ENCODE measurements around the gene FAM110C. TPM values are rescaled to one million over a fixed set of nuclear protein-coding genes. Genes with fewer than 3 reads are reported as not detected.

FAM110C gene
- total and polyA plus RNA-seq, 9 of the 15 experiments (the other 6 are each of a cell fraction or from before 2014, with no cell fraction given) = not detected

DNA sequence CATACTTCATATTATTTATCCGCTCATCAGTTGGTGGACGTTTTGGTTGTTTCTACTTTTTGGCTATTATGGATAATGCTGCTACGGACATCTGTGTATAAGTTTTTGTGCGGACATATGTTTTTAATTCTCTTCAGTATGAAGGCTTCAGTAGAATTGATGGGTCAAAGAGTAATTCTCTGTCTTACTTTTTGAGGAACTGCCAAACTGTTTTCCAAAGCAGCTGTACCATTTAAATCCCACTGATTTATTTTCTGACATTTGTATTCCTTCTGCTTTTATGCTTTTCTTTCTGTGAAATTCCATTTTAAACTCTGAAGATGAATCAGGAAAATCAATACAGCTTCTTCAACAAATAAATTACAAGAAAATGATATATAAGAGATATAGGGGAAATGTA, 20.8 kb downstream of the FAM110C start:
- Histone ChIP-seq H3K27me3 (ENCODE audit: control insufficient read depth in 2 of 2, insufficient read depth in 2 of 2, low read length in 2 of 2) (no peaks in the 10 kb centered on the region), H2AFZ (ENCODE audit: low read depth, low read length) (no peak overlapping the region), H3K79me2 (ENCODE audit: control insufficient read depth, insufficient read depth, low read length) (no peaks in the 10 kb centered on the region), H3K9me3 (replicated peaks; ENCODE audit: control insufficient read depth, insufficient read depth, low read depth, low read length) (no peaks in the 10 kb centered on the region), H3K4me2 (ENCODE audit: insufficient read depth, low read length) (no peak overlapping the region), H3K9me1 (ENCODE audit: control insufficient read depth, insufficient read depth, low read length) (no peaks in the 10 kb centered on the region), H3K27ac (ENCODE audit: extremely low read depth, low read depth, low read length) (no peak overlapping the region), H3K4me3 (no peak overlapping the region), H4K20me1 (replicated peaks; ENCODE audit: control insufficient read depth, insufficient read depth, low read length) (no peaks in the 10 kb centered on the region), H3K36me3 (ENCODE audit: control insufficient read depth, insufficient read depth, low read length) (no peaks in the 10 kb centered on the region), H3K9ac (ENCODE audit: insufficient read depth in 1 of 2, low read depth in 2 of 2, low read length in 2 of 2) (no peak overlapping the region), H3K4me1 (replicated peaks in 1 of 2; ENCODE audit: control insufficient read depth in 2 of 2, insufficient read depth in 2 of 2, low read length in 2 of 2) (no peaks in the 10 kb centered on the region)
- DNase-seq (ENCODE audit: extremely low read depth in 1 of 4, low spot score in 3 of 4) (no peak), FAIRE-seq (no peak), ATAC-seq (no peak)
- in situ Hi-C loops (cut with MboI) (no loop called here), intact Hi-C loops (cut with micrococcal nuclease) (no loop called here)
- POLR2A ChIA-PET = no interaction called here
- WGBS (ENCODE audit: insufficient coverage, low coverage, missing lambda C conversion rate) = 0% methylated on average over 4 of the region's 4 CpGs
- no TSS peak for BruUV-seq (replicated peaks)
- CTCF ChIA-PET (ENCODE audit: low intra/inter-chr PET ratio) = no interaction called here
- TF ChIP-seq, protein P1, sequence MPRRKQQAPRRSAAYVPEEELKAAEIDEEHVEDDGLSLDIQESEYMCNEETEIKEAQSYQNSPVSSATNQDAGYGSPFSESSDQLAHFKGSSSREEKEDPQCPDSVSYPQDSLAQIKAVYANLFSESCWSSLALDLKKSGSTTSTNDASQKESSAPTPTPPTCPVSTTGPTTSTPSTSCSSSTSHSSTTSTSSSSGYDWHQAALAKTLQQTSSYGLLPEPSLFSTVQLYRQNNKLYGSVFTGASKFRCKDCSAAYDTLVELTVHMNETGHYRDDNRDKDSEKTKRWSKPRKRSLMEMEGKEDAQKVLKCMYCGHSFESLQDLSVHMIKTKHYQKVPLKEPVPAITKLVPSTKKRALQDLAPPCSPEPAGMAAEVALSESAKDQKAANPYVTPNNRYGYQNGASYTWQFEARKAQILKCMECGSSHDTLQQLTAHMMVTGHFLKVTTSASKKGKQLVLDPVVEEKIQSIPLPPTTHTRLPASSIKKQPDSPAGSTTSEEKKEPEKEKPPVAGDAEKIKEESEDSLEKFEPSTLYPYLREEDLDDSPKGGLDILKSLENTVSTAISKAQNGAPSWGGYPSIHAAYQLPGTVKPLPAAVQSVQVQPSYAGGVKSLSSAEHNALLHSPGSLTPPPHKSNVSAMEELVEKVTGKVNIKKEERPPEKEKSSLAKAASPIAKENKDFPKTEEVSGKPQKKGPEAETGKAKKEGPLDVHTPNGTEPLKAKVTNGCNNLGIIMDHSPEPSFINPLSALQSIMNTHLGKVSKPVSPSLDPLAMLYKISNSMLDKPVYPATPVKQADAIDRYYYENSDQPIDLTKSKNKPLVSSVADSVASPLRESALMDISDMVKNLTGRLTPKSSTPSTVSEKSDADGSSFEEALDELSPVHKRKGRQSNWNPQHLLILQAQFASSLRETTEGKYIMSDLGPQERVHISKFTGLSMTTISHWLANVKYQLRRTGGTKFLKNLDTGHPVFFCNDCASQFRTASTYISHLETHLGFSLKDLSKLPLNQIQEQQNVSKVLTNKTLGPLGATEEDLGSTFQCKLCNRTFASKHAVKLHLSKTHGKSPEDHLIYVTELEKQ (CRISPR knock-in tag; IDR thresholded peaks at IDR 0.05) = no peak
- TF ChIP-seq, protein P2, sequence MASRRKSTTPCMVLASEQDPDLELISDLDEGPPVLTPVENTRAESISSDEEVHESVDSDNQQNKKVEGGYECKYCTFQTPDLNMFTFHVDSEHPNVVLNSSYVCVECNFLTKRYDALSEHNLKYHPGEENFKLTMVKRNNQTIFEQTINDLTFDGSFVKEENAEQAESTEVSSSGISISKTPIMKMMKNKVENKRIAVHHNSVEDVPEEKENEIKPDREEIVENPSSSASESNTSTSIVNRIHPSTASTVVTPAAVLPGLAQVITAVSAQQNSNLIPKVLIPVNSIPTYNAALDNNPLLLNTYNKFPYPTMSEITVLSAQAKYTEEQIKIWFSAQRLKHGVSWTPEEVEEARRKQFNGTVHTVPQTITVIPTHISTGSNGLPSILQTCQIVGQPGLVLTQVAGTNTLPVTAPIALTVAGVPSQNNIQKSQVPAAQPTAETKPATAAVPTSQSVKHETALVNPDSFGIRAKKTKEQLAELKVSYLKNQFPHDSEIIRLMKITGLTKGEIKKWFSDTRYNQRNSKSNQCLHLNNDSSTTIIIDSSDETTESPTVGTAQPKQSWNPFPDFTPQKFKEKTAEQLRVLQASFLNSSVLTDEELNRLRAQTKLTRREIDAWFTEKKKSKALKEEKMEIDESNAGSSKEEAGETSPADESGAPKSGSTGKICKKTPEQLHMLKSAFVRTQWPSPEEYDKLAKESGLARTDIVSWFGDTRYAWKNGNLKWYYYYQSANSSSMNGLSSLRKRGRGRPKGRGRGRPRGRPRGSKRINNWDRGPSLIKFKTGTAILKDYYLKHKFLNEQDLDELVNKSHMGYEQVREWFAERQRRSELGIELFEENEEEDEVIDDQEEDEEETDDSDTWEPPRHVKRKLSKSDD (conservative IDR thresholded peaks at IDR 0.05; ENCODE audit: low read length) = no peak
- TF ChIP-seq SMARCE1 (IDR thresholded peaks at IDR 0.05) = no peak
- TF ChIP-seq CBX3 (IDR thresholded peaks at IDR 0.05; ENCODE audit: borderline replicate concordance in 1 of 2, low read length in 2 of 2) = no peak
- TF ChIP-seq, protein P3, sequence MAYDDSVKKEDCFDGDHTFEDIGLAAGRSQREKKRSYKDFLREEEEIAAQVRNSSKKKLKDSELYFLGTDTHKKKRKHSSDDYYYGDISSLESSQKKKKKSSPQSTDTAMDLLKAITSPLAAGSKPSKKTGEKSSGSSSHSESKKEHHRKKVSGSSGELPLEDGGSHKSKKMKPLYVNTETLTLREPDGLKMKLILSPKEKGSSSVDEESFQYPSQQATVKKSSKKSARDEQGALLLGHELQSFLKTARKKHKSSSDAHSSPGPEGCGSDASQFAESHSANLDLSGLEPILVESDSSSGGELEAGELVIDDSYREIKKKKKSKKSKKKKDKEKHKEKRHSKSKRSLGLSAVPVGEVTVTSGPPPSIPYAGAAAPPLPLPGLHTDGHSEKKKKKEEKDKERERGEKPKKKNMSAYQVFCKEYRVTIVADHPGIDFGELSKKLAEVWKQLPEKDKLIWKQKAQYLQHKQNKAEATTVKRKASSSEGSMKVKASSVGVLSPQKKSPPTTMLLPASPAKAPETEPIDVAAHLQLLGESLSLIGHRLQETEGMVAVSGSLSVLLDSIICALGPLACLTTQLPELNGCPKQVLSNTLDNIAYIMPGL (CRISPR knock-in tag; IDR thresholded peaks at IDR 0.05) = no peak
- no peak for TF ChIP-seq MCM7 (IDR thresholded peaks at IDR 0.05)
- TF ChIP-seq ERF (CRISPR knock-in tag; IDR thresholded peaks at IDR 0.05) = no peak
- TF ChIP-seq, protein P4, sequence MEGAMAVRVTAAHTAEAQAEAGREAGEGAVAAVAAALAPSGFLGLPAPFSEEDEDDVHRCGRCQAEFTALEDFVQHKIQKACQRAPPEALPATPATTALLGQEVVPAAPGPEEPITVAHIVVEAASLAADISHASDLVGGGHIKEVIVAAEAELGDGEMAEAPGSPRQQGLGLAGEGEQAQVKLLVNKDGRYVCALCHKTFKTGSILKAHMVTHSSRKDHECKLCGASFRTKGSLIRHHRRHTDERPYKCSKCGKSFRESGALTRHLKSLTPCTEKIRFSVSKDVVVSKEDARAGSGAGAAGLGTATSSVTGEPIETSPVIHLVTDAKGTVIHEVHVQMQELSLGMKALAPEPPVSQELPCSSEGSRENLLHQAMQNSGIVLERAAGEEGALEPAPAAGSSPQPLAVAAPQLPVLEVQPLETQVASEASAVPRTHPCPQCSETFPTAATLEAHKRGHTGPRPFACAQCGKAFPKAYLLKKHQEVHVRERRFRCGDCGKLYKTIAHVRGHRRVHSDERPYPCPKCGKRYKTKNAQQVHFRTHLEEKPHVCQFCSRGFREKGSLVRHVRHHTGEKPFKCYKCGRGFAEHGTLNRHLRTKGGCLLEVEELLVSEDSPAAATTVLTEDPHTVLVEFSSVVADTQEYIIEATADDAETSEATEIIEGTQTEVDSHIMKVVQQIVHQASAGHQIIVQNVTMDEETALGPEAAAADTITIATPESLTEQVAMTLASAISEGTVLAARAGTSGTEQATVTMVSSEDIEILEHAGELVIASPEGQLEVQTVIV (CRISPR knock-in tag; IDR thresholded peaks at IDR 0.05; ENCODE audit: borderline replicate concordance) = no peak
- TF ChIP-seq ZNF124 (CRISPR knock-in tag; IDR thresholded peaks at IDR 0.05) = no peak
- no peak for TF ChIP-seq ZBTB8A (IDR thresholded peaks at IDR 0.05; ENCODE audit: partially characterized antibody)
- no peak for TF ChIP-seq PYGO2 (tag; IDR thresholded peaks at IDR 0.05)
- TF ChIP-seq, protein P5, sequence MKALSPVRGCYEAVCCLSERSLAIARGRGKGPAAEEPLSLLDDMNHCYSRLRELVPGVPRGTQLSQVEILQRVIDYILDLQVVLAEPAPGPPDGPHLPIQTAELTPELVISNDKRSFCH (CRISPR knock-in tag; IDR thresholded peaks at IDR 0.05) = no peak
- TF ChIP-seq, protein P5 (tag; IDR thresholded peaks at IDR 0.05) = no peak

Measured in K562 (cell line).